ENCODE measurements around the gene WDSUB1. TPM values are rescaled to one million over a fixed set of nuclear protein-coding genes. Genes with fewer than 3 reads are reported as not detected.

Gene WDSUB1
- total RNA-seq, 1 donor from 2014 or later, result 10.4 TPM

DNA sequence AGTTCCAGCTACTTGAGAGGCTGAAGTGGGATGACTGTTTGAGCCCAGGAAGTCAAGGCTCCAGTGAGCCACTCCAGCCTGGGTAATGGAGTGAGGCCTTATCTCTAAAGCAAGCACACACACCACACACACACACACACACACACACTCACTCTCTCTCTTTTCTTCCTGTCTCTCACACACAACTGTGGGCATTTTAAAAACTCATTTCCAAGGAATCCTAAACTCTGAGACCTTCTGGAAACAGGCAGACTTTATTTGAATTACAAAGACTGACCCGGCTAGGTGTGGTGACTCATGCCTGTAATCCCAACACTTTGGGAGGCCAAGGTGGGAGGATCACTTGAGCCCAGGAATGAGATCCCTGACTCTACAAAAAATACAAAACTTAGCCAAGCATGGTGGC, 21.3 kb downstream of the WDSUB1 start:
- DNase-seq, result no peak

DNA sequence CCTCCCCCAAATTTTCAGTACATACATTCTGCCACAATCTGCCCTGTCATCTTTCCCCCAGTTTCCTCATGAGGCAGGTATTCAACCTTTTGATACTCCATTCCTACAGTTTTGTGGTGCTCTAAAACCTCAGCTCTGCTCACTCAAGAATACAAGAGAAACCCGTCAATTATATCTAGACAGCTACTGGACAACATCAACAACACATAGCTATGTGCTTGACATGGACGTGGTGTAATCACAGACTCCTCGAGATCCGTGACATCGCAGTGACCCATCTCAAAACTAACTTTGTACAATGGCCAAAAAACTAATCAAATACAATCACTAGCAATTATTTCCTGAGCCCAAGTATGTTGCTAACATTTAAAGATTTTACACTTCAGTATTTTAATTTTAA, 23.6 kb downstream of the WDSUB1 start:
- no peak for DNase-seq

- no peak for DNase-seq
These were observed 24.3 kb downstream of the WDSUB1 start for GRCh38 chr2:159262226-159262625.

DNA sequence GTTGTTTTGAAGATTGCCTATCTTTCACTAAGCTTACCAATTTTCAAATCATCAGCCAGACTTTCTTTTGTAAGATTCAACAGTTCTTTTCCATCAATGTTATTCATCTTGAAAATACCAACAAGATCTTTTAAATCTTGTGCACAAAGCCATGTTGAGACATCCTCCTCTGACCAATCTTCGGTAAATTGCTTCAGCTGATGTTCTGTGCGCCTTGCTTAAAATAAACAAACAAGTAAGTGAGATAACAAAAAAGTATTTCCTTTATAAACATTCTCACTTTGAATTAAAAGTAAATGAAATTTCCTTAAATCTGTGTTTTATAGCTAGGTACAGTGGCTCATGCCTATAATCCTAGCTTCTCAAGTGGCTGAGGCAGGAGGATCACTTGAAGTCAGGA, 30.3 kb downstream of the WDSUB1 start:
- DNase-seq, result no peak

DNA sequence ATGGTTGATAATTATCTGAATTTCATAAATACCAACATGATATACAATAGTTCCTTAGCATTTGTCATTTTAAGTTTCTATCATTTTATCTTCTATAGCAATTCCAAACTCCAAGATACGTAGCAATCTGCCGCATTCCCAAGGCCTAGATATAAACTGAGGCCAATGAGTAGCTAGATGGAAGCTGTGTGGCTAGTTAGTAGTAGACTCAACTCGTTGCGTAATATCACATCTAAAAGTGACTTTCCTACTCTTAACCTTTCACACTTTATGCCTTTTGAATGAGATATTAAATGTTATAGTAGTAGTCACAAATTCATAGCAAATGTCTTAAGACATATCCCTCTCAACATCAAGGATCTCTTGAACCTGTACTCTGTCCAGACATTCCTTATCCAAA, 33.6 kb downstream of the WDSUB1 start:
- no peak for DNase-seq

GRCh38 chr2:159251296-159252173, 35.0 kb downstream of the WDSUB1 start:
- DNase-seq, result no peak

GRCh38 chr2:159249990-159250715, 36.4 kb downstream of the WDSUB1 start:
- no peak for DNase-seq

GRCh38 chr2:159246325-159246988, 40.0 kb downstream of the WDSUB1 start:
- DNase-seq, result no peak

DNA sequence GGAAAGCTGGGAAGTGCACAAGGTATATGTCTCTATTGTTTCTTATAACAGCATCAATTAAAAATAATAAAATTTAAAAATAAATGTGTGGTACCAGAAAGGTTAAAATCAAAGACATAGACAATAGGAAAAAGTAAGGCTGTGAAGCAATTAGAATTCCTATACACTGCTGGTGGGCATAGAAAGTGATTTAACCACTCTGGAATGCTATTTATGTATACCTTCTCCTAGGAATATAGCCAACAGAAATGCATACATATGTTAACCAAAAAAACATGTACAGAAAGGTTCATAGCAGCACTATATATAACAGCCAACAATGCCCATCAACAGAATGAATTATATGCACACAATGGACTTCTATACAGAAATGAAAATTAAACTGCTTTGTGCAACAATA, 43.0 kb downstream of the WDSUB1 start:
- DNase-seq, result no peak

- DNase-seq, result no peak
These were observed 51.6 kb downstream of the WDSUB1 start for GRCh38 chr2:159234868-159235267.

- peak; percentile 68 for DNase-seq
These were observed 53.9 kb downstream of the WDSUB1 start for GRCh38 chr2:159232456-159233170.

DNA sequence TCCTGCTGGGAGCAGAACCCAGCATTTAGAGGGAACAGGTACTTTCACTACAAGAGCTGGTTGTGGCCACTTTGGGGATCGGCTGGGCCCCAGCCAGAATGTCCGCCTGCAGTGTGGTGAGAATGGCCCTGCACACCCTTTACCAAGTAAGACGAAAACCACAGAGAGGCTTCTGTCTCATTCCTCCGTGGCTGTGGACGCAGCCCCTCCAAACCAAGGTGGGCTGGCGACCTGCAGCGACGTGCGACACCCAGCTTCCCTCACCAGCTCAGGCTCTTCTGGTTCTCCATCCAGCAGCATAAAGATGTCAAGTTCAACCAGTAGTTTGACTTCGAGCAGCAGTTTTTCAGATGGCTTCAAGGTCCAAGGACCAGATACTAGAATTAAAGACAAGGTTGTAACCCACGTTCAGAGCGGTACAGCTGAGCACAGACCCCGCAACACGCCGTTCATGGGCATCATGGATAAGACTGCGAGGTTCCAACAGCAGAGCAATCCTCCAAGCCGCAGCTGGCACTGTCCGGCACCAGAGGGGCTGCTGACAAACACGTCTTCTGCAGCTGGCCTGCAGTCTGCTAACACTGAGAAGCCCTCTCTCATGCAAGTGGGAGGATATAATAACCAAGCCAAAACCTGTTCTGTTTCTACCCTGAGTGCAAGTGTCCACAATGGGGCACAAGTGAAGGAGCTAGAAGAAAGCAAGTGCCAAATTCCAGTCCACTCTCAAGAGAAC, 56.2 kb downstream of the WDSUB1 start:
- no peak for DNase-seq

DNA sequence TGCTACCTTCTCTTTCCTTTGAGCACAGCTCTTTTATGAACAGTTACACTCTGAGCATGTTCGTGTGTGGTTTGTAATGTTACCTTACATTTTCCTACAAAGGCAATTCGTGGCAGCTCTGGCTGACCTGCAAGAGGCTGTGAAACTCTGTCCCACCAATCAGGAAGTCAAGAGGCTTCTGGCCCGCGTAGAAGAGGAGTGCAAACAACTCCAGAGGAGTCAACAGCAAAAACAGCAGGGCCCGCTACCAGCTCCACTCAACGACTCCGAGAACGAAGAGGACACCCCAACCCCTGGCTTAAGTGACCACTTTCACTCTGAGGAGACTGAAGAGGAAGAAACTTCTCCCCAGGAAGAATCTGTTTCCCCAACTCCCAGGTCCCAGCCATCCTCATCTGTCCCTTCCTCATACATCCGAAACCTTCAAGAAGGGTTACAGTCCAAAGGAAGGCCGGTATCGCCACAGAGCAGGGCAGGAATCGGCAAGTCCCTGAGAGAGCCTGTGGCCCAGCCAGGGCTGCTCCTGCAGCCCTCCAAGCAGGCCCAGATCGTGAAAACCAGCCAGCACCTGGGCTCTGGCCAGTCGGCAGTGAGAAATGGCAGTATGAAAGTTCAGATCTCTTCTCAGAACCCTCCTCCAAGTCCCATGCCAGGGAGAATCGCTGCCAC, 56.9 kb downstream of the WDSUB1 start:
- DNase-seq, result no peak

DNA sequence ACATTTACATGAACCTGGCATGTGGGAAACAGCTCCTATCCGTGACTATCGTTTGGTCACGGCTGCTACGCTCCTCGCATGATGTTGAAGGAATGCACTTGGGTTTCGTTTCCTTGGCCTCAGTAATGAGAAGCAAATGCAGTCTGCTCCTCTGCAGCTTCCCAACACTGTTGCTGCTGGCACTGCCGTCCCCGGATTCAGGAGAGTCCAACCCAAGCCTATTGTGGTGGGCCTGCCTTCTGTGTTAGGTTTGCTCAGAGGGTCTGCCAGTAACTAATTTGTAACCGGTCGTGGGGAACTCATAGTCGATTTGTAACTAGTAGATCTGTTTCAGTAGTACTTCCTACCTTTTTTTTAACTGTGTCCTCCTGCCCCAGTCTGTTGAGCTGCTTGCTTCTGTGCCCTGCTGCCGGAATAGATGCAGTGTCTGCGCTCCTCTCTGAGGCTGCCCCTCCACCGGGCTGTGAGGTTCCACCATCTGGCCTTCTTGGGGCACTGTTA, 58.4 kb downstream of the WDSUB1 start:
- peak; percentile 65 for DNase-seq

DNA sequence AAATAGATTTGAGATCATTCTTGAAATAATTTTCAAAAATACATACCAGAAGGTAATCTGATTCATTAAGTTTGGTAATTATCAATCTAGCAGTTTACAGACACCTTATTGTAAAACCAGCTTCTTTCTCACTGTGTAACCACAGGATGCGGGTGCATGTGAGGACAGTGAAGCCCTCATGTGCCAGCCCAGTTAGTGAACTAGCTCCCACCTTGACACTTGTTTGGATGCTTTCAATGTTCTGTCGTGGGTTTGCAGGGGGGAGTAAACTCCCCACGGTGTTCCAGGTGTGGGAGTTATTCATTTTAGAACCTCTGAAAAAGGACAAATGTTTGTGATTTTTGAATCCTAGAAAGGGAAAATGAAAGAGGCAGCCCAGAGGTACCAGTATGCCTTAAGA, 59.0 kb downstream of the WDSUB1 start:
- DNase-seq, result no peak

GRCh38 chr2:159226608-159227385, 59.7 kb downstream of the WDSUB1 start:
- no peak for DNase-seq

- no peak for DNase-seq
These were observed 60.4 kb downstream of the WDSUB1 start for GRCh38 chr2:159226059-159226461.

DNA sequence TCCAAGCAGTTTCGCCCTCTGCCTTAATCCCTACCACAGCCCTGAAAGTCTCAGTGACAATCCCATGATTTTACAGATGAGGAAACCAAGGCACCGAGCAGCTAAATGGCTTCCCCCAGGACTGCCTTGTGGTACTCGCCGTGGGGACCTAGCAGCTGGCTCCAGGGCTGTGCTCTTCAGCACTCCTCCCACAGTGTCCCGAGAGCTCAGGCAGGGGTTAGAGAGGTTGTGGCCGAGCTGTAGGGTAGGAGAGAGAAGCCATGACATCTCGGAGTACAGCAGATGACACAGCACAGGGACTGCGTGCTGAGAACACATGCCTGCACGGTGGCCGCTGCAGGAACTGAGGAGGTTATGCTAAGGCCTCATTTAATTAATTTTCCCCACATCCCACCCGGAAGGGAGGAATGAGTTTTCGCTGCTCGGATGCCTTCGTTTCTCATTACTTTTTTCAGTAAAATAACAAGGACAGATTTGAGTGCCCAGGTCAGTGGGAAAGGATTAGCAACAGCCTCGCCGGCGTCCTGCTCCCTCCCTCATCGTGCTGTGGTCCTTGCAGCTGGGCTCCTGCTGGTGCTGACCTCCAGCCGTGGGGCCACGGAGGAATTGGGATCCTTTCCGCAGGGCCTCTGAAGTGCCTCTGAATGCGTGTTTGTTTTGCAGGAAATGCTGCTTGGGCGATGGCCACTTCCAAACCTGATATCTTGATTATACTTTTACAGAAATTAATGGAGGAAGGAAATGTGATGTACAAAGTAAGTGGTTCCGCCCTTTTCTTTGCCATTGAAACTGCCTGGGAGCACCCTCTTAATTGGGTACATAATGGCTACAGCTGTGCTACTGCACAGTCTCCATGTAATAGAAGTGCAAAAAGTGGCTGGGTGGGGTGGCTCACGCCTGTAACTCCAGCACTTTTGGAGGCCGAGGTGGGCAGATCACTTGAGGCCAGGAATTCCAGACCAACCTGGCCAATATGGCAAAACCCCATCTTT, 61.2 kb downstream of the WDSUB1 start:
- DNase-seq, result no peak
